HCT116 (cell line): ENCODE results near the gene UQCRC1. TPM values are rescaled to one million over a fixed set of nuclear protein-coding genes. Genes with fewer than 3 reads are reported as not detected.

Experiments
- ATAC-seq: fragments of 200-7000 bp; cut with Tn5 transposase; 2 replicates; pipeline ENCODE4 v1.9.1; 2020; ENCODE audit warnings: mild to moderate bottlenecking, moderate library complexity
- BruUV-seq: library from RNA; stranded (reverse); fragments of 400-500 nt; replicated peaks from 2 replicates; lab custom pipeline; 2021; lab: Mats Ljungman, UMichigan
- CTCF ChIA-PET: fragments of 300-600 bp; sonication (Branson Sonifier 250); formaldehyde crosslinking; loops from one replicate; lab custom pipeline; 2021; ENCODE audit warnings: antibody characterized with exemption; lab: Charles Lee
- POLR2A ChIA-PET: fragments of 300-600, 350-600 bp; sonication (Branson Sonifier 250); formaldehyde crosslinking; loops from one replicate; lab custom pipeline; 2021; ENCODE audit warnings: antibody characterized with exemption; lab: Charles Lee
- RAD21 ChIA-PET, 2 experiments: fragments of 300-600 bp; sonication (Branson Sonifier 250); formaldehyde crosslinking; loops; one replicate each; lab custom pipeline; 2023; ENCODE audit warnings: low total read pairs in 2 of 2; ENCODE audit not compliant: uncharacterized antibody in 2 of 2, unreplicated experiment in 2 of 2, low non-redundant PET in 1 of 2; lab: Charles Lee
- DNase-seq: peaks from one replicate; pipeline ENCODE4 v3.0.0-alpha.2; 2010; ENCODE audit warnings: low read depth, low spot score
- H2AFZ ChIP-seq: fragments of 200-600 bp; shearing (Covaris generic), sonication (generic); 2 replicates; pipeline ENCODE4 v1.6.1; 2017; ENCODE audit warnings: low read depth, mixed run types, mixed read lengths, antibody characterized with exemption, low read length; ENCODE audit not compliant: poor library complexity, severe bottlenecking
- H3K27ac ChIP-seq: 2 replicates; pipeline ENCODE4 v1.5.1; 2012; ENCODE audit warnings: low read depth, low read length
- H3K27me3 ChIP-seq: fragments of 200-600 bp; sonication (generic); 2 replicates; pipeline ENCODE4 v1.6.1; 2016; ENCODE audit warnings: mixed run types, low read length, mixed read lengths; ENCODE audit not compliant: insufficient read depth
- H3K36me3 ChIP-seq, 2 experiments: fragments of 200-500 bp in 1 of 2; fragments of 200-600 bp in 1 of 2; sonication (Bioruptor generic) in 1 of 2; sonication (generic) in 1 of 2; 2 replicates each; pipeline versions ENCODE4 v1.5.1 to v1.6.1; 2014 to 2016; ENCODE audit warnings: low read length in 2 of 2, inconsistent platforms in 1 of 2, mixed read lengths in 1 of 2, mixed run types in 1 of 2; ENCODE audit not compliant: insufficient read depth in 2 of 2, control insufficient read depth in 1 of 2
- H3K4me1 ChIP-seq, 2 experiments: fragments of 200-600 bp in 1 of 2; sonication (generic) in 1 of 2; 2 replicates each; pipeline versions ENCODE4 v1.5.1 to v1.6.1; 2012 to 2017; ENCODE audit warnings: low read length in 2 of 2, inconsistent platforms in 1 of 2, mild to moderate bottlenecking in 1 of 2, mixed read lengths in 1 of 2, mixed run types in 1 of 2, moderate library complexity in 1 of 2; ENCODE audit not compliant: insufficient read depth in 2 of 2, control insufficient read depth in 1 of 2
- H3K4me2 ChIP-seq: fragments of 200-600 bp; sonication (generic); 2 replicates; pipeline ENCODE4 v1.6.1; 2017; ENCODE audit warnings: mixed run types, low read length, mixed read lengths
- H3K4me3 ChIP-seq, 2 experiments: fragments of 200-600 bp in 1 of 2; sonication (generic) in 1 of 2; replicated peaks in 1 of 2; 2 replicates each; pipeline ENCODE4 v1.5.1; 2011 to 2016; ENCODE audit warnings: low read length in 2 of 2, control low read depth in 1 of 2, low read depth in 1 of 2, mild to moderate bottlenecking in 1 of 2, mixed read lengths in 1 of 2, mixed run types in 1 of 2
- H3K79me2 ChIP-seq: fragments of 200-600 bp; sonication (generic); 2 replicates; pipeline ENCODE4 v1.6.1; 2017; ENCODE audit warnings: mild to moderate bottlenecking, mixed run types, low read length, moderate library complexity, mixed read lengths; ENCODE audit not compliant: insufficient read depth
- H3K9ac ChIP-seq: fragments of 200-600 bp; sonication (generic); 2 replicates; pipeline ENCODE4 v1.6.1; 2016; ENCODE audit warnings: low read length, mixed read lengths
- H3K9me2 ChIP-seq: fragments of 200-600 bp; sonication (generic), shearing (Covaris generic); 2 replicates; pipeline ENCODE4 v1.6.1; 2017; ENCODE audit warnings: mixed run types, mild to moderate bottlenecking, moderate library complexity; ENCODE audit not compliant: insufficient read depth
- H3K9me3 ChIP-seq, 2 experiments: fragments of 200-500 bp in 1 of 2; fragments of 200-600 bp in 1 of 2; sonication (Bioruptor generic) in 1 of 2; sonication (generic) in 1 of 2; 2 replicates each; pipeline ENCODE4 v1.6.1; 2014 to 2017; ENCODE audit warnings: low read length in 2 of 2, mixed read lengths in 2 of 2, inconsistent platforms in 1 of 2, low read depth in 1 of 2, mild to moderate bottlenecking in 1 of 2, mixed run types in 1 of 2, moderate library complexity in 1 of 2; ENCODE audit not compliant: control insufficient read depth in 1 of 2, insufficient read depth in 1 of 2
- H4K20me1 ChIP-seq: fragments of 200-600 bp; sonication (generic), shearing (Covaris generic); 2 replicates; pipeline ENCODE4 v1.6.1; 2017; ENCODE audit warnings: mixed run types, mild to moderate bottlenecking, moderate library complexity; ENCODE audit not compliant: insufficient read depth
- CBX3 ChIP-seq: IDR thresholded peaks from 2 replicates; pipeline ENCODE4 v1.6.1; 2012; ENCODE audit warnings: low read depth
- CEBPB ChIP-seq: IDR thresholded peaks from 2 replicates; pipeline ENCODE4 v1.6.1; 2012; ENCODE audit warnings: low read depth
- EZH2 ChIP-seq: fragments of 200-600 bp; sonication (generic); IDR thresholded peaks from 2 replicates; pipeline ENCODE4 v1.6.1; 2017; ENCODE audit warnings: antibody characterized with exemption, mixed run types
- EZH2phosphoT487 ChIP-seq: fragments of 200-600 bp; IDR thresholded peaks from 2 replicates; pipeline ENCODE4 v1.6.1; 2018; ENCODE audit warnings: antibody characterized with exemption, borderline replicate concordance
- FOSL1 ChIP-seq: IDR thresholded peaks from 2 replicates; pipeline ENCODE4 v1.6.1; 2012; ENCODE audit warnings: low read depth
- JUND ChIP-seq: IDR thresholded peaks from 2 replicates; pipeline ENCODE4 v1.6.1; 2012
- POLR2AphosphoS5 ChIP-seq: IDR thresholded peaks from 2 replicates; pipeline ENCODE4 v1.6.1; 2011; ENCODE audit warnings: mild to moderate bottlenecking, low read depth, low read length, moderate library complexity
- RAD21 ChIP-seq: IDR thresholded peaks from 2 replicates; pipeline ENCODE4 v1.6.1; 2012; ENCODE audit warnings: low read depth, mild to moderate bottlenecking
- SIN3A ChIP-seq: IDR thresholded peaks from 2 replicates; pipeline ENCODE4 v1.6.1; 2012; ENCODE audit warnings: low read depth
- SP1 ChIP-seq: IDR thresholded peaks from 2 replicates; pipeline ENCODE4 v1.6.1; 2012; ENCODE audit warnings: low read depth
- YY1 ChIP-seq: IDR thresholded peaks from 2 replicates; pipeline ENCODE4 v1.6.1; 2011; ENCODE audit warnings: low read length, low read depth, moderate library complexity, mild to moderate bottlenecking; ENCODE audit not compliant: insufficient replicate concordance; ENCODE audit errors: extremely low read depth
- ZFX ChIP-seq: fragments of 450-650 bp; IDR thresholded peaks from 2 replicates; pipeline ENCODE4 v1.6.1; 2017
- ZNF274 ChIP-seq: fragments of 200-500 bp; sonication (Bioruptor generic); IDR thresholded peaks from 2 replicates; pipeline ENCODE4 v1.6.1; 2014; ENCODE audit warnings: mild to moderate bottlenecking, low read depth, low read length, inconsistent platforms
- intact Hi-C: fragments of 100-400 bp; cut with micrococcal nuclease; formaldehyde crosslinking; loops from 2 replicates; pipeline ENCODE4 v1.10.0; 2022
- total RNA-seq: library from RNA; stranded (reverse); gene quantifications from one replicate; pipeline ENCODE4 v1.2.1, GENCODE V29; 2021; ENCODE audit not compliant: unreplicated experiment
- TF ChIP-seq, protein P1 (sequence below): IDR thresholded peaks from 2 replicates; pipeline ENCODE4 v1.6.1; 2012
- TF ChIP-seq, protein P2 (sequence below): IDR thresholded peaks from 2 replicates; pipeline ENCODE4 v1.6.1; 2012

UQCRC1 gene
- total RNA-seq, 1 experiment from 2014 or later, result 318 TPM

GRCh38 chr3:48588230-48588629 lies 21.2 kb downstream of the UQCRC1 start:
- TF ChIP-seq, protein P1, sequence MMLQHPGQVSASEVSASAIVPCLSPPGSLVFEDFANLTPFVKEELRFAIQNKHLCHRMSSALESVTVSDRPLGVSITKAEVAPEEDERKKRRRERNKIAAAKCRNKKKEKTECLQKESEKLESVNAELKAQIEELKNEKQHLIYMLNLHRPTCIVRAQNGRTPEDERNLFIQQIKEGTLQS, result no peak
- TF ChIP-seq CBX3, result no peak
- no peak for TF ChIP-seq EZH2phosphoT487
- TF ChIP-seq RAD21, result no peak
- no peak for TF ChIP-seq SIN3A
- Histone ChIP-seq H2AFZ (no peak overlapping the region), H3K4me2 (no peak overlapping the region), H3K27ac (no peak overlapping the region), H3K9me3 (no peaks in the 10 kb centered on the region), H3K4me1 (no peaks in the 10 kb centered on the region), H3K4me3 (no peak overlapping the region), H3K9ac (no peak overlapping the region), H3K27me3 (no peaks in the 10 kb centered on the region), H4K20me1 (no peaks in the 10 kb centered on the region), H3K79me2 (no peaks in the 10 kb centered on the region), H3K36me3 (no peaks in the 10 kb centered on the region; a peak in 1 of 4 replicates), H3K9me2 (no peaks in the 10 kb centered on the region)
- ChIA-PET RAD21 (no interaction called here), CTCF (no interaction called here), POLR2A (no interaction called here)
- no TSS peak for BruUV-seq
- ATAC-seq, result no peak
- DNase-seq, result no peak
- intact Hi-C loops, result no loop called here

- ChIA-PET POLR2A (no interaction called here), CTCF (no interaction called here), RAD21 (no interaction called here)
- no peak overlapping the region for H2AFZ ChIP-seq
- no peaks in the 10 kb centered on the region for H3K9me2 ChIP-seq
- no peaks in the 10 kb centered on the region; a peak in 1 of 4 replicates for H3K36me3 ChIP-seq
- H3K27ac ChIP-seq, result no peak overlapping the region
- BruUV-seq, result no TSS peak
- no peaks in the 10 kb centered on the region for H4K20me1 ChIP-seq
- no peaks in the 10 kb centered on the region for H3K27me3 ChIP-seq
- ATAC-seq (no peak), DNase-seq (no peak)
- intact Hi-C loops, result no loop called here
- no peak overlapping the region for H3K4me3 ChIP-seq
- H3K9ac ChIP-seq, result no peak overlapping the region
- no peaks in the 10 kb centered on the region for H3K79me2 ChIP-seq
- H3K9me3 ChIP-seq, result no peaks in the 10 kb centered on the region
- TF ChIP-seq FOSL1, result no peak
- no peak for TF ChIP-seq ZNF274
- TF ChIP-seq SP1, result no peak
- TF ChIP-seq, protein P1, result no peak
- TF ChIP-seq ZFX, result no peak
- TF ChIP-seq RAD21, result no peak
- TF ChIP-seq CEBPB, result no peak
- TF ChIP-seq JUND, result no peak
- TF ChIP-seq YY1, result no peak
- no peak for TF ChIP-seq EZH2
- TF ChIP-seq, protein P2, sequence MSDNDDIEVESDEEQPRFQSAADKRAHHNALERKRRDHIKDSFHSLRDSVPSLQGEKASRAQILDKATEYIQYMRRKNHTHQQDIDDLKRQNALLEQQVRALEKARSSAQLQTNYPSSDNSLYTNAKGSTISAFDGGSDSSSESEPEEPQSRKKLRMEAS, result no peak
- no peak for TF ChIP-seq POLR2AphosphoS5
- H3K4me1 ChIP-seq, result no peaks in the 10 kb centered on the region
- no peak overlapping the region for H3K4me2 ChIP-seq
Observed at GRCh38 chr3:48587686-48588085, 21.8 kb downstream of the UQCRC1 start.
